CD4-positive, alpha-beta T cell treated with Interleukin-2 at 100 ng/mL for 4 hours (primary cell): Measurements from ENCODE around the gene DDX6.

Experiments used
- DNase-seq: peaks from one replicate; pipeline ENCODE4 v3.0.0-alpha.2; 2020; ENCODE audit warnings: low spot score

The DDX6 gene

GRCh38 chr11:118699506-118700220 lies 91.3 kb downstream of the DDX6 start:
- DNase-seq, result peak; percentile 82
